ENCODE results near the gene TBC1D9.
"Not testable (repeated sequence)": the region's sequence is repeated elsewhere in the genome, so short reads cannot be mapped to it uniquely, and the experiment has no call there.

The TBC1D9 gene

DNA sequence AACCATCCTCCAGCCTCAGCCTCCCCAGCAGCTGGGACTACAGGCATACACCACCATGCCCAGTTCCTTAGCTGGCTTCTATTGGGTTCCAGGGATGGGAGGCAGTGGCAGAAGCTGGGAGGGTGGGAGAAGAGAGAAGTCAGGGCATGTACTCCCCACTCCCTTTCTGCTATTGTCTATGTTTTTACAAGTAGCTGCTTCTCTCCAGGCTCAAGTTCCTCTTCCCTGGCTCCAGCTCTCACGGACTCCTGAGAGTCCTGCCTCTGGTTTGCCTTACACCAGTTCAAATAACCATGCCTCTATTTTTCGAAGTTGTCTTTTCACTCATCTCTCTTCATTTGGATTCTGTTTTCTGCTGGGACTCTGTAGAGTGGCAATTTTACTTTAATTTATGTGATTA lies 2.9 kb downstream of the TBC1D9 start:
- ATAC-seq: no peak
- no peak for DNase-seq

DNA sequence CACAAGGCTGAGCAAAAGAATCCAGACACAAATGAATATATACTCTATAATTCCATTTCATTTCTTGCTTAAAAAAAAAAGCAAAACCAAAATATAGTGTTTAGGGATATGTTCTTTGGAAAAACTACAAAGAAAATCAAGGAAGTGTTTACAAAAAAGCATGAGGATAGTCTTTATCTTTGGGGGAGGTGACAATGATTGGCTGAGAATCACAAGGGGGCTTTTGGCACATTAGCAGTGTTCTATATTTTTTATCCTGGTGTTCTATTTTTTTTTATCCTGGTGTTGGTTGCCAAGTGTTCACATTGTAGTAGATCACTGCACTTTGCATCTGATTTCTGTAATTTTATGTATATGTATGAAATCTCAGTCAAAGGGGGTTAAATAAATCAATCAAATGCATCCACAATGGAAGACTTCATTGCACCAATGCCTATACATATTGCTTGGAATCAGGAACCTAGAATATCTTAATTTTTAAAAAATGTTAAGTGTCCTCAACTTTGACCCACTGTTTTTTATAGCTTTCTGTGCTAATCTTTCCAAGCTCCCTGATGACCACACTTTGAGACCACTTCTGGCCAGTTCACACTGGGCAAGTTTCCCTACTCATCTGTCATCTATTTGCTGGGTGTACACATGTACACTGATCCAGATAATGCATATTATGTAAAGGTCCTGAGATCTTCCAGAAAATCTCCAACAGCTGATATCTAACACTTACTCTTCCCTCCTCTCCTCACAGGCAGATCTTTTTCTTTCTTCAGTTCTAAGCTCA lies 3.7 kb downstream of the TBC1D9 start:
- no peak for DNase-seq
- no peak for ATAC-seq

DNA sequence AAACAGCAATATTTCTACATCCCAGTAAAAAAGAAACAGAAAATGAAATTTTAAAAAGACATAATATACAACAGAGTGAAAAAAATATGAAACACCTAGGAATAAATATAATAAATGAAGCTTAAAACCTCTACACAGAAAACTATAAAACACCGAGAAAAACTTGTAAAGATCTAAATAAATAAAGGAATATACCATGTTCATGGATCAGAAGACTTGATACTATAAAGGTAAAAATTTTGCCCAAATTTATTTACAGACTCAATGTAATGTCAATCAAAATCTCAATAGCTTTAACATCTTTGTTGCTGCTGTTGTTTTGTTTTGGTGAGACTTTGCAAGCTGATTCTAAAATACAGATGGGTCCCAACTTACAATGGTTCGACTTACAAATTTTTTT lies 5.7 kb downstream of the TBC1D9 start:
- DNase-seq: no peak
- ATAC-seq: no peak

DNA sequence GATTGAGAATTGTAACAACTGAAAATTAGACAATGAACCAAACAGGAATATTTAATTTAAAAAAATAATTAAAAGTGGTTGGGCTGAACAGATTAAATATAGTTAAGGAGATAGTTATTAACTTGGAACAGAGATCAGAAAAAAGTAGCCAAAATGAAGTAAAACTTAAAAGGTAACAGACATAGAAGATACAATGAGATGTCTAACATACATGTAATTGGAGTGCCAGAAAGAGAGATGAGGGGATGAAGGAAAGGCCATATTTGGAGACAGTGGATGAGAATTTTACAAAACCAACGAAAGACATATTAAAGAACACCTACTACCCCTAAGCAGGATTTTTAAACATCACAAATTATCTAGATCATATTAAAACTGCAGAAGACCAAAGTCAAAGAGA lies 8.0 kb downstream of the TBC1D9 start:
- no peak for ATAC-seq
- DNase-seq: no peak

DNA sequence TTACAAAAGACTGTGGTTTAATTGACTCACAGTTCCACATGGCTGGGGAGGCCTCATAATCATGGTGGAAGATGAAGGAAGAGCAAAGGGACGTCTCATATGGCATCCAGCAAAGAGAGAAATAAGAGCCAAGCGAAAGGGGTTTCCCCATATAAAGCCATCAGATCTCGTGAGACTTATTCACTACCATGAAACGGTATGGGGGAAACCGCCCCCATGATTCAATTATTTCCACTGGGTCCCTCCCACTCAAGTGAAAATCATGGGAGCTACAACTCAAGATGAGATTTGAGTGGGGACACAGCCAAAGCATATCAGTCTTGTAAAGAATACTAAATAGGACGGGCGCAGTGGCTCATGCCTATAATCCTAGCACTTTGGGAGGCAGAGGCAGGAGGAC lies 9.6 kb downstream of the TBC1D9 start:
- not testable (repeated sequence) for DNase-seq, ATAC-seq

DNA sequence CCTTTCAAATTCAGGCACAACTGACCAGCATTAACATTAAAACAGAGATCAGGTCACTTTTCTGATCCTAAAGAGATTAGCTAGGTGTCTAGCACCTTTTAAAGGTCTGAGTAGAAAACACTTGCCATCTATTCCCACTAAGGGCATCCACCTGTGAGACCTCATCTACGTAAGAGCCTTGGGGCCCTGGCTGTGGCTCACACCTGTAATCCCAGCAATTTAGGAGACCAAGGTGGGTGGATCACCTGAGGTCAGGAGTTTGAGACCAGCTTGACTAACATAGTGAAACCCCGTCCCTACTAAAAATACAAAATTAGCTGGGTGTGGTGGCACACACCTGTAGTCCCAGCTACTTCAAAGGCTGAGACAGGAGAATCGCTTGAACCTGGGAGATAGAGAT lies 11.8 kb downstream of the TBC1D9 start:
- ATAC-seq: no peak
- no peak for DNase-seq

DNA sequence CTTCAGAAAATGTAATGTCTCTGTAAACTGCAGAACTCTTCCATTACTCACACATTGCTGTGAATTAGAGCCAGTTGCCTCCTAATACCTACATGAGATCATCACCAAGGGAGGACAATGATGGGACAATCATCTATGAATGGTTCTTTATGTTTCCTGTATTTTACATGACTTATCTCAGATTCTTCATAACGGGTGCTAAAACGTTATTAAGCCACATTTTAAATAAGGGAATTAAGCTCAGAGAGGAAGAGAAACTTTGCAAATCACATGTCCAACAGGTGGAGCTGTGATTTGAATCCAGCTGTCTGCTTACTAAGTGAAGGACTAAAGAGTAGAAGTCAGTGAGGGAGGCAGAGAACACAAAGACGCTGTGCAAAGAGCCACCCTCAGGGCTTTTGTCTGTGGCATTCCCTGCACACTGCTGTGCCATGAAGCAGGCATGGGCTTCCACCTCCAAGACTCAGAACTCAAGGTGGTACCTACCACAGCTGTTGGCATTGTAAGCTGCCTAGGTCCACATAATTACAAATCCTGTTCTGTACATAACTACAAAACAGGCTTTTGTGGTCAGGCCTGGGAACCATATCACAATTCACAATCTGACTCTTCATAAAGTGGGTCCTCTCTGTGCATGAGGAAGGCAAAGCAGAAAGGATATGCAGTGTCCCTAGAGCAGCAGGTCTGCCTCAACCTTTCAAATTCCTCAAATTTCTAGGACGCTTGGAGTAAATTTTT lies 12.8 kb downstream of the TBC1D9 start:
- no peak for DNase-seq
- no peak for ATAC-seq

DNA sequence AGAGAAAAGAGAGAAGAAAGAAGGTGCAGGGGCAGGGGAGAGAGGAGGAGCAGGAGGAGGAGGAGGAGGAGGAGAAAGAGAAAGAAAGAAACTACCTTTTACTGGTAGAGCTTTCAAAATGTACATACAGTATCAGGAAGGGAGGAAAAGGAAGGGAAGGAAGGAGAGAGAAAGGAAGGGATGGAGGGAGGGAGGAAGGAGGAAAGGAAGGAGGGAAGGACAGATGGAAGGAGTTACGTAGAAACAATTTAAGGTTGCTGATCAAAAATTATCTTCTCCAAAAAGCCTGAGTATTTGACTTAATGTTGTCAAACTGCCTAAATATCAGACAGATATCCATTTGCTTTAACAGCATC lies 13.4 kb downstream of the TBC1D9 start:
- DNase-seq (no peak), ATAC-seq (no peak)

DNA sequence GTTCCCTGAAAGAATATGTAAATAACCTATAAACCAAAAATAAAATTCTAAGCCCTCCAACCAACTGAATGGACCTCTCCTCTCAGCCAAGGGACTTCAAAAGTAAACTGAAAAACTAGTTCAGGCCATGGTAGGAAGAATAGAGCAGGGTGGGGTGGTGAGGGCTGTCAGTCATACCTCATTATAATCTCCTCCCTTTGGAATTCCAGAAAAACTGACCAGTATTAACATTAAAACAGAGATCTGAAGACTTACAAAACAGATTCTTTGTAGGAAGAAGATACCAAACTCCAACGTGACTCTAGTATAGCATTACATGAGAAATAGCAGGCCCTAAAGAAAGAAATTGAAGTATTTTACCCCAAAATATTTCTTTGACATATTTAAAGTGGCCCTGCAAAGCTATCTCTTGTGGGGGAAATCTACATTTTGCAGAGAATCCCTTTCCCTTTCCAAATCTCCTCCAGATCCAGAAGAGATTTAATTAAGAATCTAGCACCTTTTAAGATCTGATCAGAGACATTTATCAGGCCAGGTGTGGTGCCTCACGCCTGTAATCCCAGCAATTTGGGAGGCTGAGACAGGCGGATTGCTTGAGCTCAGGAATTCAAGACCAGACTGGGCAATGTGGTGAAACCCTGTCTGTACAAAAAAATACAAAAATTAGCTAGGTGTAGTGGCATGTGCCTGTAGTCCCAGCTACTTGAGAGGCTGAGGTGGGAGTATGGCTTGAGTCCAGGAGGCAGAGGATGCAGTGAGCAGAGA lies 15.1 kb downstream of the TBC1D9 start:
- DNase-seq: no peak
- ATAC-seq: no peak

DNA sequence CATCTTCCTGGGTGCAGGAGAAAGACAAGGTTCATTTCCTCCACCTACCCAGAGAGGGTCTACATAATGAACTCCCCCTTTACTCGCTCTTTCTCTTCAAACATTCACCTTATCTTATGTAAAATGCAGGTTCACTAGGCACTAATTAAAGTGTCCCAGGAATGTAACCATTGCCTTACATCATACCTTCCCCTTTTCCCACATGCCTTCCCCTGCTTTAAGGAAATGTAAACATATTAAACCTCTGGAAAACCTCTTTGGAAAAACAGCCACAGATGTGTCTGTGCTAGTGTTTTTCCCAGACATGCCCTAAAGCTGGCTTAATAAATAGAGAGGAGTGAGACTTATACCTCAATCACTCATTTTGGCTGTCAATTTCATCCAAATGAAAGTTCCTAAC lies 15.8 kb downstream of the TBC1D9 start:
- no peak for ATAC-seq
- DNase-seq: no peak

DNA sequence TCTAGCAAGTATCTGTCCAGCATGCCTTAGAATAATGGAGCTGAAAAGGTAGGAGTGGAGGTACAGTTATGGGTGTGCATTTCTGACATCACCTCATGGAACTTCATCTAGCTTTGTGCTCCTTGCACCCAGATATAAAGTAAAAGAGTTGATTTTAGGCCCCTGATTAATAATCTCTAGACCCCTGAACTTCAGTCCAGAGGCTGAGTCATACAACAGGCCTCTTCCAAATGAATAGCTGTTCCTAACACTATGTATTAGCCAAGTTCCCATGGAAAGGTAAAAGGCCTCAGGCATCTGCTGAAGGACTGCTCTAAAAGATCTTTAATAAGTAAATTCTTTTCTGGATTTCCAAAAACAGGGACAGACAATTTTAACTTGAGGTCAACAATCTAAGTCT lies 16.2 kb downstream of the TBC1D9 start:
- ATAC-seq (no peak), DNase-seq (no peak)

DNA sequence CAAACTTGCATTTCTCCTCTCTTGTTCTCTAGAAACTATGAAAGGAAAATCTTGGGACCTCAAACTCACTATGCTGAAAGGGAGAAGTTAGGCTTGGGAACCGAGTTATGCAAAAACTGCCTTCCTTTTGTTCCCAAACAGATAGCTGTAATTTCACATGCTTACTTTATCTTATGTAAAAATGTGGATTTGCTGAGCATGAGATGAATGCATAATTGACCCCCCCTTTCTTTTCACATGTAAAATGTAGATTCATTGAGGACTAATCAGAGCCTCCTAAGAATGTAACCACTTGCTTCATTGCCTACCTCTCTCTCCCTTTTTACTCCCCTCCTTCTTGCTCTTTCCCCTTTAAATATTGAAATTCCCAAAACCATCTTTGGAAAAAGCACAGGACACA lies 18.0 kb downstream of the TBC1D9 start:
- ATAC-seq: no peak
- no peak for DNase-seq

DNA sequence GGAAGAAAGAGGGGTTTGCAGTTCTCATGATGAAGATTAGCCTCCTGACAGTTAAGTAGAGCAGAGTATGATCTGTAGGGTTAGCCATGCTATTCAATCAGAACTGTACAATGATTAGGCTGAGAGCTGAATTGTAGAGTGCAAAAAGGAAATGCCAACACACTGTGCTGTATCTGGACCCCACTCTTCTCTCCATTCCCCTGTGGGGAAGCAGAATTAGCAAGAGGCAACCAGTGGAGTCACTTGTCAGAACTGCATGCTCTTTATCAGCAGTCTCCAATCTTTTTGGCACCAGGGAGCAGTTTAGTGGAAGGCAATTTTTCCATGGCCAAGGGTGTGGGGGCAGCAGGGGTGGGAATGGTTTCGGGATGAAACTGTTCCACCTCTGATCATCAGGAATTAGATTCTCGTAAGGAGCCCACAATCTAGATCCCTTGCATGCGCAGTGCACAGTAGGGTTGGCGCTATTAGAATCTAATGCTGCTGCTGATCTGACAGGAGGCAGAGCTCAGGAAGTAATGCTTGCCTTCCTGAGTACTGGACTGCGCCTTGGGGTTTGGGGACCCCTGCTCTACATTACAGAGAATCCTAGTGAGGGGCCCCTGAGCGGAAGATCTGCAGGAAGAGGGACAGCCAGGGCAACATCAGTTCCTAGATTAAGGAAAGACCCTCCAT lies 19.4 kb downstream of the TBC1D9 start:
- ATAC-seq: no peak
- no peak for DNase-seq

DNA sequence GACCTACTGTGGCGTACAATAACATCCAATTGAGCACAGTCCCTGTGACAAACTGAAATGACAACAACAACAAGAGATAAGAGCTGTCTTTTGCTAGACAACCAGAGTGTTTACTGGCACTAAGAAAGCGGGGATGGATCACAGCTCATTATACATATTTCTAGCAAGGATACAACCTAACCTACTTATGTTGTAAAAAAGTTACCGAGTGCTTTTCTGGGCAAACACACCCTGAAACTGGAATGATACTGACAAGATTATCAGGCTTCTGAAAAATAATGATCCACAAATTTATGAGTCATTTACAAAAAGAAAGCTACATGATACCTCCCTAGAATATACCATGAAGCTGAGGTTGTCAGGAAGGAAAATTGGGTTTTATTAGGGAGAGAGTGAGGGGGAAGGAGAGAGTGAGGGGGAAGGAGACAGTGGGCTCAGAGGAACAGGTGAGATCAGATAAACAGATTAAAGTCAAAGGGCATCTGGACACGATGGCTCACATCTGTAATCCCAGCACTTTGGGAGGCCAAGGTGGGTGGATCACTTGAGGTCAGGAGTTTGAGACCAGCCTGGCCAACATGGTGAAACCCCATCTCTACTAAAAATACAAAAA lies 20.3 kb downstream of the TBC1D9 start:
- no peak for DNase-seq
- no peak for ATAC-seq

DNA sequence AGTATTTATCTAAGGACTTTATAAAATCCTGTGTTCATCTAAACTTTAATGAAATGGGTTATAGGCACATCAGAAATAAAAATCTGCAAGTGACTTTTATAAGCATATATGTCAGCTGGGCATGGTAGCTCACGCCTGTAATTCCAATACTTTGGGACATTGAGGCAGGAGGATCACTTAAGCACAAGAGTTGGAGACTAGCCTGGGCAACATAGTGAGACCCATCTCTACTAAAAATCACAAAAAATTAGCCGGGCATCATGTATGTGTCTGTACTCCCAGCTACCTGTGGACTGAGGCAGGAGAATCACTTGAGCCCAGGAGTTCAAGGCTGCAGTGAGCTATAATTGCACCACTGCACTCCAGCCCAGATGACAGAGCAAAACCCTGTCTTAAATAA lies 20.9 kb downstream of the TBC1D9 start:
- DNase-seq (no peak), ATAC-seq (no peak)

DNA sequence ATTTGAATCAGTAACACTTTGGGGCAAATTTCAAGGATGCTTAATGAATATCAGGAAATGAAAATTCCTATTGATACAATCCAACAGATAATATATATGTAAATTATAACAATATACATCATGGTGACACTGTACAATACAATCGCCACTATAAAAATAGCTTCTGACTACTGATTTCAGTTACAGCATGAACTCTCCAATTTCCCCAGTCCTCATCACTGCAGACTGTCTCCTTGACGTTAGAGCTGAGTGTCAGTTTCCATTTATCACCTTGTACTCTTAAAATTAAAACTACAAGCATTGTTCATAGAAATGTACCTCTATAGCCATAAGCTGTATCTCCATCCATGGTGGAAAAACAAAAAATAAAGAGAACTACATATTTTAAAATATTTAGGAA lies 23.4 kb downstream of the TBC1D9 start:
- no peak for ATAC-seq
- no peak for DNase-seq

DNA sequence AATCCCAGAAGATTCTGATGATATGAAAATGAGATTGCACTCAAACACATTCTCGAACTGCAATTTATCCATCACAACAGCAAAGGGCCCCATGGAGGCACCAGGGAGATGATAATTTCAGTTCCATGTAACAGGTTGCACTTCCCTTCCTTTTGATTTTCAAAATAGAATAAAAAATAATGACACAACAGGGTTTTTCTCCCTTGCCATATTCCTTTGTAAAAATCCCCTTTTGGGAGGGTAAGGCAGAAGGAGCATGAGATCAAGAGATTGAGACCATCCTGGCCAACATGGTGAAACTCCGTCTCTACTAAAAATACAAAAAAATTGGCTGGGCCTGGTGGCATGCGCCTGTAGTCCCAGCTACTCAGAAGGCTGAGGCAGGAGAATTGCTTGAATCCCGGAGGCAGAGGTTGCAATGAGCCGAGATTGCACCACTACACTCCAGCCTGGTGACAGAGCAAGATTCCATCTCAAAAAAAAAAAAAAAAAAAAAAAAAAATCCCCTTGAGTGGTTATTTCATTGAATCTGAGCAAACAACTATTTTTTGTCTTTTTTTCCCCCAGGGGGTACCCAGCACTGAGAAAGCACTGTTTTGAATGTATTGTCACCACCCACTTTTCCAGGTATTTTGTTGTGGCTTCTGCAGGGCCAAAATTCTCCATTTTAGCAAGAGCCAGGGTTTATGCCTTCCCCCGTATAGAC lies 26.7 kb downstream of the TBC1D9 start:
- ATAC-seq: no peak
- DNase-seq: no peak

DNA sequence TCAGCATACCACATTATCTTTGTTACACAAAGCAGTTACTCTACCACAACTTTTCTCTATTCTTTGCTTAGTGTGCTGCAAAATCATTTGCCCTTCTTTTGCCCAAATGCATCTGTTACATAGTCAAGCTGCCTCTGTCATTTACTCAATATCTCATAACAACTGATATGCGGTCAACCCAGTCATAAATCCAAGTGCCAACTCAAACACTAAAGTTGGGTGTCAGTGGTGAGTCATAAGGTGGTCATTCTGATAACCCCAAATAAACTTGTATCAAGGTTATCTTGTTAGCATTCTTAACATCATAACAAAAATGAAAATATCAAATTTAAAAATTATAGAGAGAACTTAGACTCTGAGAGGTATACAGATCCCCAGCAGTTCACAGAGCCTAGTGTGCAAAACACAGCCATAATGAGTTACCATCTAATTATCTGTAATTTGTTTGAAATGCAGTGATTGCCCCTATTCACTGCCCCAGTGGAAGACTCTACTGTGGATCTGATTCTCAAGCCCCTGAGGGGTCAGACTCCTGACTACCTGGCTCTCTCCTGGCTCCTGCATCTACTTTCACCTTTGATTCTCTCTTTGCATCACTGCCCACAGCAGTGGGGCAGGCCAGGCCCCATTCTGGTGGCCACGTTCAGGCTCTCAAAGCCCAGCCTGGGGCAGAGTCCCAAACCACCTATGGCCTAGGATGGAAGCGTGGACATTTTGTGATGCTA lies 29.2 kb downstream of the TBC1D9 start:
- DNase-seq (no peak), ATAC-seq (no peak)

DNA sequence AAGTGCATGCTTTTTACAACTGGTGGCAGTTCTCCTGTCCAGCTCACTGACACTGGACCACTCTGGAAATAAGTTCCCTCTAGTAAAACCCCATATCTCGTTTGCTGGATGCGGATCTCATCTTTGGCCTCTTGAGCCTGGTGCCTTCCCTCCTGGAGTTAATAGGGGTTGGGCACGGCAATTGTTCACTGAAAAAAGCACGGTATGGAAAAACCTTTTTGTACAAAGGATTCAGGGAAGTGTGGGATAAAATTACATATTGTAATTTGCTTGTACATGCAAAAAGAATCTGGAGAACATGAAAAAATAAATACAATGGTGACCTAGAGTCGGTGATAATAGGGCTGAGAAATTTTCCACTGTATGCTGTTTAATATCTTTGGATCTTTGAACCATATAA lies 30.6 kb downstream of the TBC1D9 start:
- no peak for DNase-seq
- no peak for ATAC-seq

DNA sequence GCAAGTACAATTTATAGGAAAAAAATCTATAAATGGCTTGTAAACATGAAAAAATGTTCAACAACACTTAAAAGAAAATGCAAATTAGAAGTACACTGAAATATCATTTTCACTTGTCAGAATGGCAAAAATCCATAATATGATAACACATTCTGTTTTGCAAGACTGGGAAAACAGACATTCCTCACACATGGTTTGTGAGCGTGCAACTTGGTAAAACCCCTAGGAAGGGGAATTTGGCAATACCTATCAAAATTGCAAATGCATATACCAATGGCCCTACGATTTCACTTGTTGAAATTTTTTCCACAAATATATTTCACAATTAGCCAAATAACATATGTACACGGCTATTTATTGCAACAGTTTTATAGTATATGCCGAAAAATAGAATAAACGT lies 31.4 kb downstream of the TBC1D9 start:
- DNase-seq (no peak), ATAC-seq (no peak)

Measured in stimulated activated naive CD8-positive, alpha-beta T cell treated with anti-CD3 and anti-CD28 coated beads, Interleukin-15, Interleukin-2, amounts not matched to agents 100 U/mL and 50 U/mL, for 24 hours (primary cell).